Measurements from ENCODE around the gene IGFBP6. TPM values are rescaled to one million over a fixed set of nuclear protein-coding genes. Genes with fewer than 3 reads are reported as not detected.
"Not testable (repeated sequence)": the region's sequence is repeated elsewhere in the genome, so short reads cannot be mapped to it uniquely, and the experiment has no call there.

The IGFBP6 gene
- total RNA-seq, 3 donors from 2014 or later, result 10.0 to 93.4 (median 27.1) TPM

DNA sequence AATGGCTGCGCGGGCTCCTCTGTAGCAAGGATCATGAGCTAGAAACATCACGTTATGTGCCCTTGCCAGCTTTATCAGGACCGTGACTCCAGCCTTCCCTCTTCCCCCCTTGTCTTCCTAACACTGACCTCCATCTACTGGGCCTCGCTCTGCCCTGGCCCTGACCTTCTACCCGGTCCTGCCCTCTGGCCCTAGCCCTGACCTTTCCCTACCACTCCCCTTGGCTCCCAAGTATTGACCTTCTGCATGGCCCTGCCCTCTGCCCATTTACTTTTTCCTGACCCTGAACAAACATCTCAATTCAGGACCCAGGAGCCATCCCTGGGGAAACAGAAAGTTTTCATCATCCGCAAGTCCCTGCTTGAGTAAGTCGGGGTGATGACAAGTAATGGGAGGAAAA is 7.8 kb downstream of the IGFBP6 start:
- no peaks in the 10 kb centered on the region for H3K9me3 ChIP-seq
- no peak for ATAC-seq
- intact Hi-C loops (cut with DNase I, micrococcal nuclease), result no loop called here
- H3K36me3 ChIP-seq (ENCODE audit: low read depth), result no peaks in the 10 kb centered on the region
- TF ChIP-seq, protein P1, sequence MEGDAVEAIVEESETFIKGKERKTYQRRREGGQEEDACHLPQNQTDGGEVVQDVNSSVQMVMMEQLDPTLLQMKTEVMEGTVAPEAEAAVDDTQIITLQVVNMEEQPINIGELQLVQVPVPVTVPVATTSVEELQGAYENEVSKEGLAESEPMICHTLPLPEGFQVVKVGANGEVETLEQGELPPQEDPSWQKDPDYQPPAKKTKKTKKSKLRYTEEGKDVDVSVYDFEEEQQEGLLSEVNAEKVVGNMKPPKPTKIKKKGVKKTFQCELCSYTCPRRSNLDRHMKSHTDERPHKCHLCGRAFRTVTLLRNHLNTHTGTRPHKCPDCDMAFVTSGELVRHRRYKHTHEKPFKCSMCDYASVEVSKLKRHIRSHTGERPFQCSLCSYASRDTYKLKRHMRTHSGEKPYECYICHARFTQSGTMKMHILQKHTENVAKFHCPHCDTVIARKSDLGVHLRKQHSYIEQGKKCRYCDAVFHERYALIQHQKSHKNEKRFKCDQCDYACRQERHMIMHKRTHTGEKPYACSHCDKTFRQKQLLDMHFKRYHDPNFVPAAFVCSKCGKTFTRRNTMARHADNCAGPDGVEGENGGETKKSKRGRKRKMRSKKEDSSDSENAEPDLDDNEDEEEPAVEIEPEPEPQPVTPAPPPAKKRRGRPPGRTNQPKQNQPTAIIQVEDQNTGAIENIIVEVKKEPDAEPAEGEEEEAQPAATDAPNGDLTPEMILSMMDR (IDR thresholded peaks at IDR 0.05), result no peak
- no peak overlapping the region for H3K4me3 ChIP-seq
- DNase-seq, result no peak
- H3K4me1 ChIP-seq (ENCODE audit: low read depth), result peaks cover 6% of the 10 kb centered on the region

DNA sequence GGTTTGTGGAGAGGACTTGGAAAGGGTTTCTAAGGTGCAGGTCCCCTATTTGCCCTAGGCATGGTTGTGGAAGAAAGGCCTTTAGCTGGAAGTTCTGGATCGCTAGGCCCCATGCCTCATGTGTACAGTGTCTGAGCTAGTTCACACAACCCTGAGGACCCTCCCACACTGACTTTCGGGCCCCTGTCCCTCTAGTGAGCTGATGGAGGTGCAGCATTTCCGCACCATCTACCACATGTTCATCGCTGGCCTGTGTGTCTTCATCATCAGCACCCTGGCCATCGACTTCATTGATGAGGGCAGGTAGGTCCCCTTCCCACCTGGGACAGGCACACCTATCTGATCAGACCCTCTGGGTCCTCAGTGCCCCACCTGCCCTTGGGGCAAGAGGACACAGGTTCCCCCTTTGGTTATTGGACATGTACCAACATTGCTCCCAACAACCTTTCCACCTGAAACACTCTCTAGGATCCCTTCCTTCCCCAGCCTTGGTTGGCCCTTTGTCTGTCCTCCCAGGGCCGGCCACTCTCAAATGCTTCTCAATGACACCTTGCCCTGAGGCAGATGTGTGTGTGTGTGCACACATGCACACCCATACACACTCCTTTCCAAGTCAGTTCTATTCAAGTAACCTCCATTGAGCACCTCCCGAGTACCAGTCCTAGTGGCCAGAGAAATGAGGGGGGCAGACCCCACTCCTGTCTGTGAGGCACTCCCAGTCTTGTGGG is 8.4 kb downstream of the IGFBP6 start:
- ATAC-seq, result no peak
- Histone ChIP-seq H3K4me3 (no peak overlapping the region), H3K36me3 (ENCODE audit: low read depth) (no peaks in the 10 kb centered on the region), H3K9me3 (no peaks in the 10 kb centered on the region), H3K4me1 (ENCODE audit: low read depth) (peaks cover 6% of the 10 kb centered on the region)
- no peak for DNase-seq
- intact Hi-C loops (cut with DNase I, micrococcal nuclease), result no loop called here
- TF ChIP-seq, protein P1 (IDR thresholded peaks at IDR 0.05), result no peak

DNA sequence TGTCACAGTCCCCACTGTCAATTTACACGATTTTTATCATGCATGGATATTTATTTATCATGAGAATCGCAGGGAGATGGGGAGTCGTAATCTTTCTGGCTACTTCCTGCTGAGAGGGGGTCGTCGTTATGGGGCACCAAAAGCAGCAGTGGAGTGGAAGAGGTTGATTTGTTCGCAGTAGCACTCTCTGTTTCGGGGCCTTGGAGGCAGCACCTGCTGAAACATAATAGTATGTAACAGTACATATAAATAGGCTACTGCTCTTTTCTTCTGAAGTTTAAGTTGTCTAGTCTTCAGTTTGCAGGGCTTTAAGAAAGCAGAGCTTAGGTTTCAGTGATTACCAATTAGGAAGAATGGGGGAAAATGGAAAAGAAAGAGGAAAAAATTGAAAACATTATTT is 9.7 kb downstream of the IGFBP6 start:
- Histone ChIP-seq H3K36me3 (ENCODE audit: low read depth) (no peaks in the 10 kb centered on the region), H3K9me3 (no peaks in the 10 kb centered on the region), H3K4me1 (ENCODE audit: low read depth) (peaks cover 6% of the 10 kb centered on the region), H3K4me3 (no peak overlapping the region)
- DNase-seq, result no peak
- intact Hi-C loops (cut with DNase I, micrococcal nuclease), result no loop called here
- TF ChIP-seq, protein P1 (IDR thresholded peaks at IDR 0.05), result no peak
- ATAC-seq, result no peak

DNA sequence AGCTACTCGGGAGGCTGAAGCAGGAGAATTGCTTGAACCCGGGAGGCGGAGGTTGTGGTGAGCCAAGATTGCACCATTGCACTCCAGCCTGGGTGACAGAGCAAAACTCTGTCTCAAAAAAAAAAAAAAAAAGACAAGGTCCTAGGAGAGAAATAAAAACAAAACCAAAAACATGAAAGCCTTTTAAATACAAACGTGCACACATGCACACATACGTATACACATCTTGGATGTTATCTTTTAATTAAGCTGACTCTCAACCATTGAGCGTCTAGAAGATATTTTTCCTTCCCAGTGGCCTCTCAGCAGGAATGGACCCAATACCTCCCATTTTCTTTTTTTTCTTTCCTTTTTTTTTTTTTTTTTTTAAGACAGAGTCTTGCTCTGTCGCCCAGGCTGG is 15.0 kb downstream of the IGFBP6 start:
- DNase-seq; H3K4me3 ChIP-seq; ATAC-seq; H3K4me1 ChIP-seq (ENCODE audit: low read depth); intact Hi-C loops (cut with DNase I, micrococcal nuclease); H3K9me3 ChIP-seq; H3K36me3 ChIP-seq (ENCODE audit: low read depth): not testable (repeated sequence)

DNA sequence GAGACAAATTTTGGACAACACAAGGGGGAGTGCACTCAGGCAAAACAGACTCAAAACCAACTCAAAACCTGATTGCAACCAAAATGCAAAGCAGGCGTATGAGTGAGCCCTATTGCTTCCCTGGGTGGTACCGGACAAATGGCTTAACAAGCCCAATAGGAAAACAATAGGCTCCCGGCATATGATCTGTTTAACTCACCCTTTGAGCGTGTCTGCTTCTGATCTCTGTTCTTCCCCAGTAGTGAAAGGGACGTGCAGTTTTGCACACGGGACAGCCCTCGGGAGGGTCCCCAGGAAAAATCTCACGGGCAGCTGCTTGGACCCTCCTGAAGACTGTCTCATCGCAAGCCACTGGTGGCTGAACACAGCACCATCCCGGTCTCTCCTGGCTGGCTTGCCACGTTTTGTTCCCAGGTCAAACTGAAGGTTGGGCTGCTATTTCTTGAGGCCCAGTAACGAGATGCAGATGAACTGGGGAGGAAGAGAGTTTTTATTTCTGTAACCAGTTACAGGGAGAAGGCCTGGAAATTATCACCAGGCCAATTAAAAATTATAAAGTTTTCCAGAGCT is 15.8 kb downstream of the IGFBP6 start:
- TF ChIP-seq, protein P1 (IDR thresholded peaks at IDR 0.05), result no peak
- DNase-seq, result no peak

DNA sequence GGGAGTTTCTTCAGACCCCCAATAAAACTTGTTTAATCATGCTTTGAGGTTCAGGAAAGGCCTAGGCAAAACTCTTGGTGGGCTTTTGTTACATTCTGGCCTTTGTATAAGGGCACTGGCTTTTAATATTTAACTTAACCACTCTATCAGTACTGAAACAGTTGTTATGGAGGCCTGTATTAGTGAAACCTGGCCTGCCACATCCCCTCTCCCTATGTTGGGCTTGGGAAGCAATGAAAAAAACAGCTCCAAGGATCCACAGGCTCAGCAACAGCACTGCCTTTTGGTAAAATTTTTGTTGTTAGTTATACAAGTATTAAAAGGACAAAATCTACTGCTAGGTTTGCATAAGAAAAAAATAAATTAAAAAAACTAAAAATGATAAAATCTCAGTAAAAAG is 16.5 kb downstream of the IGFBP6 start:
- H3K4me1 ChIP-seq (ENCODE audit: low read depth), result no peaks in the 10 kb centered on the region
- ATAC-seq (no peak), DNase-seq (no peak)
- TF ChIP-seq, protein P1 (IDR thresholded peaks at IDR 0.05), result no peak
- no peaks in the 10 kb centered on the region for H3K36me3 ChIP-seq (ENCODE audit: low read depth)
- no peak overlapping the region for H3K4me3 ChIP-seq
- H3K9me3 ChIP-seq, result no peaks in the 10 kb centered on the region
- intact Hi-C loops (cut with DNase I, micrococcal nuclease), result no loop called here

More for the DNA sequence above, 15.8 kb downstream of the IGFBP6 start:
- Histone ChIP-seq H3K4me1 (ENCODE audit: low read depth) (no peaks in the 10 kb centered on the region), H3K36me3 (ENCODE audit: low read depth) (no peaks in the 10 kb centered on the region), H3K4me3 (no peak overlapping the region), H3K9me3 (no peaks in the 10 kb centered on the region)
- ATAC-seq, result no peak
- intact Hi-C loops (cut with DNase I, micrococcal nuclease), result no loop called here
